ENCODE results near the gene PWWP2B. TPM values are rescaled to one million over a fixed set of nuclear protein-coding genes. Genes with fewer than 3 reads are reported as not detected.
A peak's percentile ranks its signal among the peaks of the same experiment; 100 is the strongest.

PWWP2B gene
- total and polyA plus RNA-seq, 11 donors: 10.5 to 23.5 (median 15.3) TPM

DNA sequence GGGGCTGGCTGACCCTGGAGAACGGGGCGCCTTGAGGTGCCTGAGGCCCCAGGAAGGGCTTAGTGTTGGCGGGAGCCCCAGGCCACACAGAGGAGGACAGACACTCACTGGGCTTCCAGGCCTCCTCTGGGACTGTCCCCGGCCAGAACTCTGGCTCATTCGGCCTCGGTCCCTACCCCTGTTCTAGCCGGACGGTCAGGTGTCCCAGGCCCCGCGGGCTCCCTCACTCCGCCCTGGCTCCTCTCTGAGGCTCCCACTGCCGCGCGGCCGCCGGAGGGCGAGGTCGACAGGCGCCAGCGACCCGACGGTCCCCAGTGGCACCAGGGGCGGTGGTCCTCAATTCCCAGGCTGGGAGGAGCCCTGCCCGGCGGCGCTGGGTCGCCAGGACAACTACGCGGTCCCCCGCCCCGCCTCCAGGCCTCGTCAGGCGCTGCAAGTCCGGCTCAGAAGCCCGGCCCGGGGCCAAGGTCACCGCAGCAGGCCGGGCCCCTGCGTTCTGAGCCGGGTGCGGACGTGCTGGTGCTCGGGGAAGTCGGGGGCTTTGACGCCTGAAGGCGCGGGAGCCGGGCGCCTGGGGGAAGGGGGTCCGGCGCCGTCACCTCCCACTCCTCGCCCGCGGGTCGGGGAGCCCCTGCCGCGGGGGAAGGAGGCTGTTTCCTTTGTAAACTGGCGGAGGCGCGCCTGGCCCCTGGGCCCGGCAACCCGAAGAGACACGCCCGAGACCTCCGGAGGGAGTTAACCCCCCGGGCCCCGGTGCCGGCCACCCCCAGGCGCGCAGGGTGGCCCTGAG is 1.1 kb upstream of the PWWP2B start:
- Histone ChIP-seq H3K27ac (peak overlapping the region; percentile 86 to 99 (median 96)), H3K27me3 (no peaks in the 10 kb centered on the region), H3K4me1 (peaks cover 0 to 57% (median 32%) of the 10 kb centered on the region in 12 donors), H3K36me3 (no peaks in the 10 kb centered on the region), H3K4me3 (peak overlapping the region; percentile 21 to 98 (median 70)), H3K9me3 (no peaks in the 10 kb centered on the region)
- no peak for TF ChIP-seq CTCF (IDR thresholded peaks at IDR 0.05)
- peak in 1 of 2 donors; percentile 62 for TF ChIP-seq POLR2A (IDR thresholded peaks at IDR 0.05)
- WGBS, 4 donors: 4 to 12% (median 8%) methylated on average over 21 to 71 of the region's 71 CpGs
- intact Hi-C loops (cut with DNase I): loop anchor here in 4 of 10 donors (1.0 to 10.0 kb wide), 7 partner anchors 25 to 239 kb away; partner anchors contain the start of gene INPP5A (in 1 of the 4)
- peak; percentile 81 to 91 (median 86) for DNase-seq
- peak; percentile 15 to 65 (median 60) for ATAC-seq

- peak in 3 of 4 donors; percentile 43 to 59 (median 53) for ATAC-seq
- Histone ChIP-seq H3K36me3 (no peaks in the 10 kb centered on the region), H3K4me1 (peaks cover 0 to 63% (median 39%) of the 10 kb centered on the region in 12 donors), H3K4me3 (peak overlapping the region; percentile 21 to 98 (median 70)), H3K27me3 (no peaks in the 10 kb centered on the region), H3K9me3 (no peaks in the 10 kb centered on the region), H3K27ac (peak overlapping the region; percentile 86 to 99 (median 96))
- TF ChIP-seq CTCF (IDR thresholded peaks at IDR 0.05) (peak in 8 of 12 donors; percentile 7 to 54 (median 36)), POLR2A (IDR thresholded peaks at IDR 0.05) (no peak)
- peak; percentile 68 to 85 (median 75) for DNase-seq
- 1 to 2% (median 1%) methylated on average over 34 to 79 of the region's 80 CpGs; no CpG with 5 or more reads in 1 of the 4 donors for WGBS, 4 donors
- intact Hi-C loops (cut with DNase I): loop anchor here in 4 of 10 donors (1.0 to 10.0 kb wide), 6 partner anchors 24 to 238 kb away; no protein-coding TSS in a partner anchor
Observed at GRCh38 chr10:132396494-132397035, 435 bp upstream of the PWWP2B start.

GRCh38 chr10:132397671-132398565 is 918 bp downstream of the PWWP2B start:
- WGBS, 4 donors: 28 to 33% (median 32%) methylated on average over 24 to 40 of the region's 40 CpGs
- intact Hi-C loops (cut with DNase I): loop anchor here in 4 of 10 donors (2.0 to 10.0 kb wide), 5 partner anchors 23 to 237 kb away; no protein-coding TSS in a partner anchor
- Histone ChIP-seq H3K36me3 (no peaks in the 10 kb centered on the region), H3K4me1 (peaks cover 0 to 69% (median 42%) of the 10 kb centered on the region in 12 donors), H3K27me3 (no peaks in the 10 kb centered on the region), H3K4me3 (peak overlapping the region; percentile 66 to 98 (median 82)), H3K27ac (peak overlapping the region; percentile 74 to 97 (median 86)), H3K9me3 (no peaks in the 10 kb centered on the region)
- DNase-seq: peak in 2 of 5 donors; percentile 67 to 73
- TF ChIP-seq CTCF (IDR thresholded peaks at IDR 0.05): no peak
- no peak for TF ChIP-seq POLR2A (IDR thresholded peaks at IDR 0.05)
- peak in 1 of 4 donors; percentile 25 for ATAC-seq

Measured in heart left ventricle (tissue), 16 donors.